ENCODE data around the gene THSD8. TPM values are rescaled to one million over a fixed set of nuclear protein-coding genes. Genes with fewer than 3 reads are reported as not detected.

Gene THSD8
- total RNA-seq, 1 donor from 2014 or later = 2.4 TPM

- ATAC-seq = peak; percentile 56
- DNase-seq (ENCODE audit: low spot score) = peak; percentile 85
- intact Hi-C loops (cut with DNase I) = no loop called here
Measured at GRCh38 chr19:12778017-12778904, 23.6 kb upstream of the THSD8 start.

DNA sequence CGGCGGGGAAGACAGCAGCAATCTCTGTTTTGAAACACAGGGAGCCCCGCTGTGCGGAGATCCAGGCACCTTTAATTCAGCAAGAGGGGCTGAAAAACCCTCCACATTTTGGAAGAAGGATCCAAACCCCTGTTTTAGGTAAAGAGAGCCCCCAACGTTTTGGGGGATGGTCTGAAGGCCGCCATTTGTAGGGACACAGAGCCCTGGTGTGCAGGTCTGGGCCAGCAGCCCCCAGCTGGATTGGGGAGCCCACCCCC is 23.0 kb upstream of the THSD8 start:
- ATAC-seq = no peak
- intact Hi-C loops (cut with DNase I) = no loop called here
- DNase-seq (ENCODE audit: low spot score) = no peak

DNA sequence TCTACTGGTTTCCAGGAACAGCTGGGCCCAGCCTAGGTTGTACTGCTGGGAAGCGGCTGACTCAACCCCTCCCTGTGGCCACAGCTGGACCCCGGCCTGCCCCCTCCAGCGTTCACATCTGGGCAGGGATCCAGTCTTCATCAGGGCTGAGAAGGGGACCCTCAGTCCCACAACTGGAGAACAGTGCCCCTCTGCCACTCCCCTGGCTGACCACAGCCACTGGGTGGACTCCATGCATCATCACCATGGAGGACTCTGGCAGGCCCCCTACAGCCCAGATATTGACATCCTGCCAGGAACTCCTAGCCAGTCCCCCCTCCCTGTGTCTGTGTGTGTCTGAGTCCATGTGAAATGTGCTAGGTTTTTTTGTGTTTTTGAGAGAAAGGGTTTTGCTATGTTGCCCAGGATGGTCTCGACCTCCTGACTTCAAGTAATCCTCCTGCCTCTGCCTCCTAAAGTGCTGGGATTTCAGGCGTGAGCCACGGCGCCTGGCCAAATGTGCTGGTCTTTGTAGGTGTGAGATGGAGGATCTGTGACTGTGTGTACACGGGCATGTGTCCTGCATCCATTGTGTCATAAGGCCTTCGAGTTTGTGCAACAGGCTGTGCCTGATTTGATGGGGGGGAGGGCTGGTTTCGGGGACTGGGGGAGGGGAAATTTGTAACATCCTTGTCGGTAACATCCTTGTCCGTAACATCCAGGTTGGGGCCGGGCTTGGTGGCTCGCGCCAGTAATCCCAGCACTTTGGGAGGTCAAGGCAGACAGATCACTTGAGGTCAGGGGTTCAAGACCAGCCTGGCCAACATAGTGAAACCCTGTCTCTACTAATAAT is 22.5 kb upstream of the THSD8 start:
- DNase-seq (ENCODE audit: low spot score) = peak; percentile 77
- ATAC-seq = peak; percentile 6
- intact Hi-C loops (cut with DNase I) = no loop called here

DNA sequence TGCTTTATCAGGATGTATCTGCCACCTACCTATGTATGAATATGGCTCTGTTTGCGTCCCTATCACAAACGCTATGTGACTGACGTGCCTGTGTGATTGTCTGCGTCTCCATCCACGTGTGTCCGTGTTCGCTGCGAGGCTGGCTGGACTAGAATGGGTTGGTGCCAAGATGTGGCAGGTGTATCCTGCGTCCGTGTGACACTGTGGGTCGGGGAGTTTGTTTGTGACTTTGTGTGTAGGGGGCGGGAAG is 19.8 kb upstream of the THSD8 start:
- intact Hi-C loops (cut with DNase I) = no loop called here
- ATAC-seq (no peak), DNase-seq (ENCODE audit: low spot score) (no peak)

- DNase-seq (ENCODE audit: low spot score) (peak; percentile 95), ATAC-seq (peak; percentile 63)
- intact Hi-C loops (cut with DNase I) = no loop called here
Measured at GRCh38 chr19:12782424-12783290, 19.2 kb upstream of the THSD8 start.

- DNase-seq (ENCODE audit: low spot score) = no peak
- no peak for ATAC-seq
- intact Hi-C loops (cut with DNase I) = no loop called here
Measured at GRCh38 chr19:12783291-12783848, 18.5 kb upstream of the THSD8 start.

DNA sequence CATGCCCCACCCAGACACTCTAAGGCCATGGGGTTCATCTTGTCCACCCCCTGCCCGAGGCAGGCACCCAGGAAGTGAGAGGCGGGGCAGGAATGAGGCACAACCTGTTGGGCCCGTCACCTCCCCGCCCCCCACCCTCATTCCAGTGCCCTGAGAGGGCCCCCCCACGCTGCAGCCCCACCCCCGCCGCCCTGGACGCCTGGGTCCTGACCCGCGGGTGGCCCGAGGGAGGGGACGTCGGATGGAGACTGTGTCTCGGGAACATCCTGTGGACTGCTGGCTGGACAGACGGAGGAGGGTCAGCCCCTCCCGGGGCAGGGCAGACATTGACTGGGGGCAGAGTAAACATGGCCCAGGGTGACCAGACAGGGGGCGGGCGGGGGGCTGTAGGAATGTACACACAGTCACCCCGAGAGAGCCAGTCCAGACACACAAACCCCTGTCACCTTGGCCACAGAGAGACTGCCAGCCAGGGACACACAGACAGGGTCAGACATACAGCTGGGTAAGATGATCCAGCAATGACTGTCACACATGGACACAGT is 17.9 kb upstream of the THSD8 start:
- intact Hi-C loops (cut with DNase I) = no loop called here
- ATAC-seq = no peak

DNA sequence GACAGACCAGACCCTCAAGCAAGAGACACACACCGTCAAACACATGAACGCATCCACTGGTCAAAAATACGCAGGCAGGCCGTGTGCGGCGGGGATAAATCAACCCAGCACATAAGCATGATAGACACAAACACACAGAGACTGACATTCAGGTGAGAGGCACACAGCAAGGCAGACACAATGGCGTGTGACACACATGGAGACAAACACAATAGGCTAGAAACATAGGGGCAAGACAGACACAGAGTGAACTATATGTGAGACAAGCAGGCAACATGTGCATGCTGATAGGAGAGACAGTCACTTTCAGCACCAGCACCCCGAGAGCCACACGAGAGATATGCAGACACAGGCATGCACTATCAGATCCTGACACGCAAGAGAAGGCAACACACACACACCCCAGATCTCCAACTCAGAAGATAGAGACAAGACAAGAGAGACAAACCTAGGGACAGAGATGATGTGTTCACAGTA is 17.4 kb upstream of the THSD8 start:
- ATAC-seq (no peak), DNase-seq (ENCODE audit: low spot score) (no peak)
- intact Hi-C loops (cut with DNase I) = no loop called here

More for the DNA sequence above, 17.9 kb upstream of the THSD8 start:
- no peak for DNase-seq (ENCODE audit: low spot score)

- intact Hi-C loops (cut with DNase I) = no loop called here
- no peak for ATAC-seq
Measured at GRCh38 chr19:12784871-12785430, 16.9 kb upstream of the THSD8 start.

GRCh38 chr19:12785431-12786031 is 16.3 kb upstream of the THSD8 start:
- intact Hi-C loops (cut with DNase I) = no loop called here
- no peak for DNase-seq (ENCODE audit: low spot score)
- no peak for ATAC-seq

More at GRCh38 chr19:12784871-12785430, 16.9 kb upstream of the THSD8 start:
- no peak for DNase-seq (ENCODE audit: low spot score)

- intact Hi-C loops (cut with DNase I) = no loop called here
- peak; percentile 0 for ATAC-seq
- no peak for DNase-seq (ENCODE audit: low spot score)
Measured at GRCh38 chr19:12786141-12786870, 15.6 kb upstream of the THSD8 start.

- no peak for DNase-seq (ENCODE audit: low spot score)
- no peak for ATAC-seq
- intact Hi-C loops (cut with DNase I) = no loop called here
Measured at GRCh38 chr19:12786952-12787351, 14.9 kb upstream of the THSD8 start.

- intact Hi-C loops (cut with DNase I) = no loop called here
- ATAC-seq (no peak), DNase-seq (ENCODE audit: low spot score) (no peak)
Measured at GRCh38 chr19:12787458-12787857, 14.4 kb upstream of the THSD8 start.

GRCh38 chr19:12788042-12788681 is 13.7 kb upstream of the THSD8 start:
- intact Hi-C loops (cut with DNase I) = no loop called here
- DNase-seq (ENCODE audit: low spot score) = no peak
- no peak for ATAC-seq

- DNase-seq (ENCODE audit: low spot score) (peak; percentile 90), ATAC-seq (no peak)
- intact Hi-C loops (cut with DNase I) = no loop called here
Measured at GRCh38 chr19:12788682-12789097, 13.2 kb upstream of the THSD8 start.

GRCh38 chr19:12789098-12789903 is 12.6 kb upstream of the THSD8 start:
- intact Hi-C loops (cut with DNase I) = no loop called here
- no peak for ATAC-seq
- peak; percentile 75 for DNase-seq (ENCODE audit: low spot score)
